Tongue (tissue), 2 donors: ENCODE measurements around the gene CREB3. TPM values are rescaled to one million over a fixed set of nuclear protein-coding genes. Genes with fewer than 3 reads are reported as not detected.

ENCODE experiments used
- DNase-seq: peaks from one replicate; pipeline ENCODE4 v3.0.0-alpha.2; 2015
- total RNA-seq: library from RNA; depleted of rRNA; stranded (reverse); fragments of >200 nt; gene quantifications from one replicate; pipeline ENCODE4 v1.2.3, GENCODE V29; 2014

Gene CREB3
- 20.3 TPM for total RNA-seq

- DNase-seq = peak; percentile 98
Measured at GRCh38 chr9:35732185-35732799, at the start of gene CREB3, which contains the start of gene TLN1. TSS of gene CREB3 (plus strand) at chr9:35732666. CDS start at chr9:35732773, 107 bp downstream. TSS of gene TLN1 (minus strand) at chr9:35732195. CDS start at chr9:35725694, 6,501 bp downstream.

GRCh38 chr9:35683323-35683722 lies 49.1 kb upstream of the CREB3 start:
- no peak for DNase-seq

GRCh38 chr9:35684921-35685320 lies 47.5 kb upstream of the CREB3 start:
- no peak for DNase-seq

GRCh38 chr9:35685506-35685905 lies 47.0 kb upstream of the CREB3 start:
- no peak for DNase-seq

GRCh38 chr9:35686222-35687203 lies 46.0 kb upstream of the CREB3 start:
- DNase-seq = peak; percentile 51

- DNase-seq = peak; percentile 14
Measured at GRCh38 chr9:35687306-35687705, 45.2 kb upstream of the CREB3 start.

- peak; percentile 80 for DNase-seq
Measured at GRCh38 chr9:35687972-35688557, 44.4 kb upstream of the CREB3 start.

- peak; percentile 37 for DNase-seq
Measured at GRCh38 chr9:35688558-35689541, 43.6 kb upstream of the CREB3 start.

GRCh38 chr9:35689542-35690293 lies 42.7 kb upstream of the CREB3 start, which contains the start of gene TPM2:
TSS of gene TPM2 (minus strand) at chr9:35689925. CDS start at chr9:35689817, 108 bp downstream.
- peak; percentile 96 for DNase-seq

- DNase-seq = no peak
Measured at GRCh38 chr9:35690294-35690613, 42.2 kb upstream of the CREB3 start.

- peak; percentile 91 for DNase-seq
Measured at GRCh38 chr9:35690614-35691333, 41.7 kb upstream of the CREB3 start.

GRCh38 chr9:35691334-35691650 lies 41.2 kb upstream of the CREB3 start:
- DNase-seq = no peak

GRCh38 chr9:35691757-35692301 lies 40.6 kb upstream of the CREB3 start:
- DNase-seq = peak; percentile 45

GRCh38 chr9:35695943-35696401 lies 36.5 kb upstream of the CREB3 start:
- peak; percentile 32 for DNase-seq

- DNase-seq = peak; percentile 61
Measured at GRCh38 chr9:35696520-35697215, 35.8 kb upstream of the CREB3 start.

GRCh38 chr9:35697486-35697885 lies 35.0 kb upstream of the CREB3 start:
- no peak for DNase-seq

- DNase-seq = no peak
Measured at GRCh38 chr9:35698231-35698630, 34.2 kb upstream of the CREB3 start.

GRCh38 chr9:35700031-35700430 lies 32.4 kb upstream of the CREB3 start:
- DNase-seq = no peak

GRCh38 chr9:35700942-35701341 lies 31.5 kb upstream of the CREB3 start:
- no peak for DNase-seq
